GM21825 (cell line): Measurements from ENCODE around the gene TGOLN2.
"Not testable (repeated sequence)": the region's sequence is repeated elsewhere in the genome, so short reads cannot be mapped to it uniquely, and the experiment has no call there.

Experiments
- ATAC-seq: cut with Tn5 transposase; IDR thresholded peaks from one replicate; pipeline ENCODE4 v1.9.1; 2021; ENCODE audit warnings: mild to moderate bottlenecking, moderate library complexity; ENCODE audit not compliant: unreplicated experiment

Gene TGOLN2

GRCh38 chr2:85327822-85328617 is at the start of gene TGOLN2:
Gene TGOLN2, minus strand, starts transcription at chr2:85327989. Its CDS starts 27 bp downstream, at chr2:85327962.
- ATAC-seq: peak; percentile 88

DNA sequence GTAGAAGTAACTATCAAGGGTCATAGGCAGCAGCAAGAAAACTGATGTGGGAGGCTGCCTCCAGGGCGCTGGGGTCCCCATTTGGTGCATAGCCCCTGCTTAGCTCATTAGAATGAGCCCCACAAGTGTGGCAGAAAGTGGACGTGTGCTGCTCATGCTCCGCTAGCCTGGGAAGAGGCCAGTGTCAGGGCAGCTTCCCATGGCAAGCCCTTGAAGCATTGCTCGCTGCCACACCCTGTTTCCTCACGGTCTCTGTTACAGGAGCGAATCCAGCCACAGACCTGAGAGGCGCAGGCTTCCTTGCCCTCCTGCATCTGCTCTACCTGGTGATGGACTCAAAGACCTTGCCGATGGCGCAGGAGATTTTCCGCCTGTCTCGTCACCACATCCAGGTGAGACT is 49.3 kb upstream of the TGOLN2 start:
- no peak for ATAC-seq

DNA sequence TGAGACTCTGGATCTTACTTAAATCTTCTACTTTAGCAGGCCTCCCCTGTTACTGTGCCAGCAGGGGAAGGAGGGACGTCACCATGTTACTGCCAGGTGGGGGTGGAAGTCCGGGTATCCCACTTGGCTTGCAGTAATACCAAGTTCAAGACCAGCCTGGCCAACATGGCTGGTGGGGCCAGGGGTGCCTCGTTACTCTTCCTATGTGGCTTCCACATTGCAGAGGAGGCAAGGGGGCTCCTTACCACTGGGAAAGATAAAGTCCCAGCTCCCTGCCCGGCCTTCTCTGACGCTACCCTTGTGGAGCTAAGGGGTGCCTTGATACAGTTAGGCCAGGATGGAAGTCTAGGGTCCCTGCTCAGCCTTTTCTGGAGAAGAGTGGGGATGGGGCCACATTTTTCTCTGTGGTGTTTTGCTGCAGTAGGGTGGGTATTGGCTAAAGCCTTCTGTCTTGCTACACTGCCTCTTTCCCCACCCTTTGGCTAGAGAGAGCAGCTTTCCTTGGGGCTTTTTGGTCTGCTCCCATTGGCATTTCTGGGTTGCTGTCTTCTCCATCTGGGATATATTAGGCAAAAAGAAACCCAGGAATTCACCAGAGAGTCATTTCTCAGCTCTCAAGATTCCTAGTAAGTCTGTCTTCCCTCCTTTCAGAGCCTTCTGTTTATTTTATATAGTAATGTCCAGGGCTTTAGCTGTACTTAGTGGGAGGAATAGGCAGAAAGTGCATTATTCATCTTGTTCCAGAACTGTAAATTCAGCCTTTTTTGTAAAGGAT is 48.7 kb upstream of the TGOLN2 start:
- ATAC-seq: no peak

DNA sequence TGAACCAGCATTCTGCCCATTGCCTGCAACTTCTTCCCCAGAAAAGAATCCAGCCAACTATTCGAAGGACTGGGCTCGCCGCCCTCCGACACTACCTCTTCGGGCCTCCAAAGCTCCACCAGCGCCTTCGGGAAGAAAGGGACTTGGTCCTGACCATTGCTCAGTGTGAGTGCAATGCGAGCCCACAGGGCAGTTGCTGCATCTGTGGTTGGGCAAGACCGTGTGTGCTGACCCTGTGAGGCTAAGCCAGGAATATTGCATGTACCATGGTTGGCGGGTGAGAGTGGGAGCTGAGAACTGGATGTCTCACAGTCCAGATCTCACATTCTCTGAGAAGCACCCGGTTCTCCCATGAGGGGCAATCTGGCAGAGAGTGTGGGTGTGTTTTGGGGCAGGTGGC is 43.3 kb upstream of the TGOLN2 start:
- ATAC-seq: no peak

DNA sequence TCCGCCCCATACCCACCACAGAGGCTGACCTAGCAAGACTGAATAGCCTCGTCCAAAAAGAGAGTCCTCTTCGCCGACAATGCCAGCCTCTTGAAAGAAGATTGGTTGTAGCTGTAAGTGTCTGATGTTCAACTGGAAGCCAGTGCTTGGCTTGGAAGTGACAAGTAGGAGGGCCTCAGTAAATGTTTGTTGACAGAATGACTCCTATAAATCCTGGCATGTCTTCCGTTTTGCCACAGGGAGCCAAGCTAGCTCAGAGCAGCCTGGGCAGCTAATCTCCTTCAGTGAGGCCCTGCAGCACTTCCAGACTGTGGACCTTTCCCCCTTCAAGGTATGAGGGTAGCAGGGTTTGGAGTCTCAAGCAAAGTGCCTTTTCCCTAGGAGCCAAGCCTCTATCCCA is 41.7 kb upstream of the TGOLN2 start:
- ATAC-seq: no peak

DNA sequence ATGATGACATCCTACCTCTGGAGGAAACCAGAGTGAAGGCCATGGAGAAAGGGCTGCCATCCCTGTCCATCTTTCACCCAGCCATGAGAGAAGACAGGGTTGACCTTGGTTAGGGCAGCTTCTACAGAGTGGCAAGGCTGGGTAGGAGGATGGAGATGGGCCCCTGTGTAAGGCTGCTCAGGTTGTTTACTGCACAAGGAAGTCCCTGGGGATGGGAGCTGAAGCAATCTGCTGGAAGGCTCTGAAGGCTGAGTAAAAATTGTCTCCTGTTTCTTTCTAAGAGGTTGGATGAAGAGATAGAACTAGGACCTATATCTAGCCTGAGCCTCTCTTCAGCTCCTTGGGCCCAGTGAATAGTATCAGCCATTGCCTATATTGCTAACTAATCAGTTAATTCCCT is 41.1 kb upstream of the TGOLN2 start:
- no peak for ATAC-seq

- ATAC-seq: no peak
These were observed 39.4 kb upstream of the TGOLN2 start for GRCh38 chr2:85367180-85367579.

DNA sequence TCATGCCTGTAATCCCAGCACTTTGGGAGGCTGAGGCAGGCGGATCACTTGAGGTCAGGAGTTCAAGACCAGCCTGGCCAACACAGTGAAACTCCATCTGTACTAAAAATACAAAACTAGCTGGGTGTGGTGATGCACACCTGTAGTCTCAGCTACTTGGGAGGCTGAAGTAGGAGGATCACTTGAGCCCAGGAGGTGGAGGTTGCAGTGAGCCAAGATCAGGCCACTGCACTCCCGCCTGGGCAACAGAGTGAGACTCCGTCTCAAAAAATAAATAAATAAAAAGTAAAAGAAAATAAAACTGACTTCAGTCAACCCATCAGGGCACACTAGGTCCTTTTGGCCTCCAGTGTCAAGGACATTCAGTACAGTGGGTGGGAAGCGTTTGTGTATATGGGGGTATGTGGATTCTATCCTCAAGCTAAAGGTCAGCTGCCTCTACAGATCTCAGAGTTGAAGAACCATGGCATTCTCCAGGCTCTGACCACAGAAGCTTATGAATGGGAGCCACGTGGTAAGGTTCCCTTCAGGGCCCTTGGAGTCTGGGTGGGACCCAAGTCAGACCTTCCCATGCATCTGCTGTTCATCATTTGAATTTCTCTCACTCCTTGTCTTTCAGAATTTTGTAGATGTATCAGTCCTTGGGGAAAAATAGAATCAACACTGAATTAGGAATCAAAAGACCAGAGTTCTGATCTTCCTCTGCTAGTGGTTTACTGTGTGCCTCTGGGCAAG is 35.0 kb upstream of the TGOLN2 start:
- not testable (repeated sequence) for ATAC-seq

- no peak for ATAC-seq
These were observed 29.9 kb upstream of the TGOLN2 start for GRCh38 chr2:85357736-85358135.

DNA sequence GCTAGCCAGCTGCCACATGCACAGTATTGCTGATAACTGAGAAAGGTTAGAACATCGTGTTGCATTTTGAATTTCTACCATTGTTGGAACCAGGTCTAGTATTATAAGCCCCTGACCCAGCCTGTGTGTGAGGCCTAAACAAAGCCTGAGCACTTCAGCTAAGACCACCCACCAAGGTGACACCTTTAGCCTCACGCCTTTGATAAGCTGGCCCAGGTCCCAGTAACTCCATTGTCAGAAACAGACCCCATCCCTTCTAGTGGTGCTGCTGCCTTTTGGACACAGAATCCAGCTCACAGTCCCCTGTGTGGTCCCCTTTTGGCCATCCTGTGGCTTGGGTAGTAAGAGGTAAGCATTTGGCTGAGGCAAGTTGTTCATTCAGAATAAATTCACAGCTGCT is 28.4 kb upstream of the TGOLN2 start:
- ATAC-seq: no peak

DNA sequence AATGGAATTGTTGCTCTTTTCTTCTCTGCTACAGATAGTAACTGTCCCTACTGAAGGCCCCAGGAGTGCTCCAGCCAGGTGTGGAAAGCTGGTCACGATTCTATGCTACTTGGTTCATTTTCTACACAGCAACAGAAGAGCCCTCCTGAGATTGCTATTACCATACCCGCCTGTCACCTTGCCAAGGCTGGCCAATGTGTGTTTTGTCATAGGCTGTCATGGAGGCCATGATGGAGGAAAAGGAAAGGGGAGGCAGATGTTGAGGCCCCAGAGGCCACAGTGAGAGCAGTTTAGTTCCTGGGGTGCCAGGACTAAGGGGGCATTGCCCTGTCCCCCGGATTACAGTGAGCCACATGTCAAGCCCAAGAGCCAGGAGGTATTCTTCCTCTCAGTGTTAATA is 27.7 kb upstream of the TGOLN2 start:
- ATAC-seq: no peak

DNA sequence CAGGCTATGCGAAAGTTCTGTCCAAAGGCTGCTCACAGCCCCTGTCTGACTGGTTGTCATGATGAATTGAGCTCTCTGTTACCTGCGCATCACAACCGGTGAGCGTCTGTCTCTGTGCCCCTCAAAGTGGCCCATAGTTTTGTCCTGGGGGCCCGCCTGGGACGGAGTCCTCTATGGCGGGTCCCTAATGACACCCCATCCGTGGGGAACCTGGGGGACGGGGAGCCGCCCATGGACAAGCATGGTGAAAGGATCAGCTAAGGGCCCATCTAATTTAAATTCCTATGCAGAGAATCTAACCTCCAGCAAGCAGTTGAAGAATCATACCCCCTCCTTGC is 27.3 kb upstream of the TGOLN2 start:
- peak; percentile 4 for ATAC-seq

DNA sequence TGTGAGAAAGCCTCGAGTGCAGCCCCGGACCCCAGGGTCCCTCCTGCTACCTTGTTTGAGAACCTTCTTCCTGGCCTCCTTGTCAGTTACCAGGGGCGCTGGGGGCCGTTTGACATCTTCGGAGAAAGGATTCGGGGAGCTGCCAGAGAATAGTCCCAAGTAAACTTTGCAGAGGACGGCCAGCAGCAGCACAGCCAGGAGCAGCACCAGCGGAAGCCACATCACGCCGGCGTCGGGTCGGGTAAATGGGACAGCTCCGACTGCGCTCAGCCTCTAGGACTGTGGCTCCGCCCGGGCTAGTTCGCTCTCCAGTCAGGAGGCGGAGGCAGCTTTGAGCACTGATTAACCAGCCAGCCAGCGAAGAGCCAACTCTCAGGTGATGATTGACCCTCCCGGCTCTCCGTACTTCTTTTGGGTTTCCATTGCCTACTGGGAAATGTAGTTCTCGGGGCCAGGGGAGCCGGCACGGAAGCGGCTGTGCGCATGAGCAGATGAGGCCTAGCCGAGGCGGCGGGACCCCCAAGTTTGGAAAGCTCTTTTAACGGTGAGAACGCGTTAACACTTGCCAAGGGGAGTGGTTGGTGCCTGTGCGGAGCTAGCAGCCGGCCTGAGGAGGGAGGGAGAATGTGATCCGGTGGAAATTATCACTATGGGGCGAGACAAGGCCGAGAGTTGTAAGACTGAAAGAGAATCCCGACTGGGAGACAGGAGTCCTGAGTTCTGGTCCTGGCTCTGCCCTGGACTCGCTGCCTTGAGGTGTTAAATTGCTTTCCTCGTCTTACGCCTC is 26.7 kb upstream of the TGOLN2 start, which contains the start of the genes ELMOD3 and RETSAT:
Gene ELMOD3, plus strand, starts transcription at position 484 of the 787 bp plus-strand sequence. CDS start 2,430 bp downstream, outside the sequence.
Gene RETSAT, minus strand, starts transcription at position 243 of the 787 bp plus-strand sequence. Its CDS starts 21 bp downstream, at position 222.
- peak; percentile 95 for ATAC-seq

- peak; percentile 3 for ATAC-seq
These were observed 26.1 kb upstream of the TGOLN2 start for GRCh38 chr2:85353876-85354285.

DNA sequence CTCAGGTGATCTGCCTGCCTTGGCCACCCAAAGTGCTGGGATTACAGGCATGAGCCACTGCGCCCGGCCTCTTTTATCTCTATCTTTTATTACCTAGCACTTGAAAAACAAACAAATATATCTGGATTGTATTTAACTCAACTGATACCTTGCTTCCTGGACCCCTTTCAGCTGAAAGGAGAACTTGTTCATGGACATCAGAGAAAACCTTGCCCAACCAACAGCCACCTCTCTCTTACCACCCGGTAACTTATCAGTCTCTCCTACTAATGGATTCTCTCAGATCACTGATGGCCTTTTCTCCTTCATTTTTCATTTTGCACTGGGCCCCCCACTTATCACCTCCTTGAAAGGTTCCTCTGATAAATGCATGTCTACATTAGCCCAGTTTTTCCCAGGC is 19.8 kb upstream of the TGOLN2 start:
- ATAC-seq: no peak

- ATAC-seq: no peak
These were observed 16.7 kb upstream of the TGOLN2 start for GRCh38 chr2:85344356-85344954.

DNA sequence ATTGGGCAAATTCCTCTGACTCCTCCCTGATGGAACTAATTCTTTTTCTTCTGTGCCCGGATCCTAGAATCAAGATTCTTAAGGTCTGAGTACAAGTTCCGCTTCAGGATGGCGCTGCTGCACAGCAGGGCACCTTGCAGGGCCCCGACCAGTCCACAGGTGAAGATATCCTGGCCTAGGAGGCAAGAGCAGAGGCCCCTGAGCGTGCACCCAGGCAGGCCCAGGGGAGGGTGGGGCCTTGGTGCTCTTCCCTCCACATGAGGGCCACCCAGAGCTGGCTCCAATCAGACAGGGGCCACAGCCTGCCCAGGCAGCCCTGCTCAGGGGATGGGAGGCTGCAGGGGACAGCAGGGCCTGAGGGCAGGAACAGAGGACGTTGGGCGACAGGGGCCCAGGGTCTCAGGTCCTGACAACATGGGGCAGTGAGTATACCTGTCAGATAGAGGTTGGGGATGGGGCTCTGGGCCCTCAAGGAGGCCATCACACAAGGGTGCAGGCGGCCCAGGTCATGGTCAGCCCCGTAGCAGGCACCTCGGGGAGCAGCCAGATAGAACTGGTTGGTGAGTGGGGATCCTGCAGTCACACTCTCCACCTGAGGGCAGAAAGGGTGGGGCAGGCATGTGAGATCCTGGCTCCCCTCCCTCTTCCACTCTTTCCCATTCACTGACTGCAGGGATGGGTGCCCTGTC is 15.6 kb upstream of the TGOLN2 start:
- ATAC-seq: not testable (repeated sequence)

DNA sequence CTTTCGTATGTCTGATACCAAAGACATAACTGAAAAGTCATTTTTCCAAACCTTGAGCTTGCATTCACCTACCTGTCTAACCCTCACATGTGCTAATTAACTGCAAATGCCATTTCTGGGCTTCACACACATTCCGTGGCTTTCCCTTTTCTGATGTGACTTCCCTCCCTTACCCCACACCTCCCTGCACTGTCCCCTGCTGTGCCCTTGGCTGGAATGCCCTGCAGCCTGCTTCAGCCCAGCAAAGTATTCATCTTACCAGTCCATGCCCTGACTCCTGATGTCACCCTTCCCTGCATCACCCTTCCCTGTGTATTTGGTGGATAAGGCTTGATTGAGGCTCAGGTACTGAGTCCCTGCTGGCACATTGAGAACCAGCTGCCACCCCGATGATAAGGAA is 14.4 kb upstream of the TGOLN2 start:
- no peak for ATAC-seq

GRCh38 chr2:85341269-85342029 is 13.7 kb upstream of the TGOLN2 start:
- ATAC-seq: no peak
